ENCODE measurements around the gene BCORL1.

DNA sequence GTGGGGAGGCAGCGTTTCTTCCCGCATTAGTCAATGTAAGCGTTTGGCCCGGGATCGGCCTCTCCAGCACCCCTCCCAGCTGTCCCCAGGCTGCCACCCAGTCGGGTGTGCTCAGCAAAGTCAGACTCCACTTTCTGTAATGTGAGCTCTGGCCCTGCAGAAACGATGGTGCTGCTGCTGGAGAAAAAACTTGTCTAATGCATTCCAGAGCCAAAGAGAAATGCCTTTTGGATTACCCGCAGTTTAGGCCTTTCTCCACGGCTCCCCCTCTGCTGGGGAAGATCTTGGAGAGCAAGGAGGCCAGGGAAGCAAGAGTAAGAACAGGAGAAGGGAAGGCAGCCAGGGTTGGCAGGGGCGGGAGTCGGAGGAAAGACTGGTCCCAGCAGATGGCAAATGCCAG lies 72.7 kb downstream of the BCORL1 start:
- TF ChIP-seq, protein P1, sequence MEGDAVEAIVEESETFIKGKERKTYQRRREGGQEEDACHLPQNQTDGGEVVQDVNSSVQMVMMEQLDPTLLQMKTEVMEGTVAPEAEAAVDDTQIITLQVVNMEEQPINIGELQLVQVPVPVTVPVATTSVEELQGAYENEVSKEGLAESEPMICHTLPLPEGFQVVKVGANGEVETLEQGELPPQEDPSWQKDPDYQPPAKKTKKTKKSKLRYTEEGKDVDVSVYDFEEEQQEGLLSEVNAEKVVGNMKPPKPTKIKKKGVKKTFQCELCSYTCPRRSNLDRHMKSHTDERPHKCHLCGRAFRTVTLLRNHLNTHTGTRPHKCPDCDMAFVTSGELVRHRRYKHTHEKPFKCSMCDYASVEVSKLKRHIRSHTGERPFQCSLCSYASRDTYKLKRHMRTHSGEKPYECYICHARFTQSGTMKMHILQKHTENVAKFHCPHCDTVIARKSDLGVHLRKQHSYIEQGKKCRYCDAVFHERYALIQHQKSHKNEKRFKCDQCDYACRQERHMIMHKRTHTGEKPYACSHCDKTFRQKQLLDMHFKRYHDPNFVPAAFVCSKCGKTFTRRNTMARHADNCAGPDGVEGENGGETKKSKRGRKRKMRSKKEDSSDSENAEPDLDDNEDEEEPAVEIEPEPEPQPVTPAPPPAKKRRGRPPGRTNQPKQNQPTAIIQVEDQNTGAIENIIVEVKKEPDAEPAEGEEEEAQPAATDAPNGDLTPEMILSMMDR (IDR thresholded peaks at IDR 0.05) = no peak
- TF ChIP-seq EP300 (IDR thresholded peaks at IDR 0.05) = no peak
